HG02763 (cell line): ENCODE data around the gene TMEM259.
"Not testable (repeated sequence)": the region's sequence is repeated elsewhere in the genome, so short reads cannot be mapped to it uniquely, and the experiment has no call there.

Experiments
- ATAC-seq: cut with Tn5 transposase; IDR thresholded peaks from one replicate; pipeline ENCODE4 v1.9.1; 2021; ENCODE audit warnings: mild to moderate bottlenecking, moderate library complexity; ENCODE audit not compliant: unreplicated experiment

Gene TMEM259

GRCh38 chr19:1040476-1041271 is 19.8 kb upstream of the TMEM259 start:
- peak; percentile 43 for ATAC-seq

- ATAC-seq = peak; percentile 69
Measured at GRCh38 chr19:1039646-1040475, 18.9 kb upstream of the TMEM259 start, which contains the start of gene ABCA7. Gene ABCA7, plus strand, starts transcription at chr19:1040107. Its CDS starts 1,255 bp downstream, at chr19:1041362.

- no peak for ATAC-seq
Measured at GRCh38 chr19:1038978-1039645, 18.2 kb upstream of the TMEM259 start.

DNA sequence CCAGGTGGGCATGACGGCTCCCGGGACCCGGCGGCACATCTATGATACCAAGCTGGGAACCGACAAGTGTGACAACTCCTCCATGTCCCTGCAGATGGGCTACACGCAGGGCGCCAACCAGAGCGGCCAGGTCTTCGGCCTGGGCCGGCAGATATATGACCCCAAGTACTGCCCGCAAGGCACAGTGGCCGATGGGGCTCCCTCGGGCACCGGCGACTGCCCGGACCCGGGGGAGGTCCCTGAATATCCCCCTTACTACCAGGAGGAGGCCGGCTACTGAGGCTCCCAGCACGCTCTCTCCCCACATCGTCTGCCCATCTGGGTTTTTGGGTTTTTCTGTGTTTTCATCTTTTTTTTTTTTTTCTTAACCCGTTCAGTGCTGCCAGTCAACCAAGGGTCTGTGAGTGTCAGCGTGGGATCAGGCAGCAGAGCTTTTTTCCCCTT is 16.7 kb upstream of the TMEM259 start:
- ATAC-seq = no peak

DNA sequence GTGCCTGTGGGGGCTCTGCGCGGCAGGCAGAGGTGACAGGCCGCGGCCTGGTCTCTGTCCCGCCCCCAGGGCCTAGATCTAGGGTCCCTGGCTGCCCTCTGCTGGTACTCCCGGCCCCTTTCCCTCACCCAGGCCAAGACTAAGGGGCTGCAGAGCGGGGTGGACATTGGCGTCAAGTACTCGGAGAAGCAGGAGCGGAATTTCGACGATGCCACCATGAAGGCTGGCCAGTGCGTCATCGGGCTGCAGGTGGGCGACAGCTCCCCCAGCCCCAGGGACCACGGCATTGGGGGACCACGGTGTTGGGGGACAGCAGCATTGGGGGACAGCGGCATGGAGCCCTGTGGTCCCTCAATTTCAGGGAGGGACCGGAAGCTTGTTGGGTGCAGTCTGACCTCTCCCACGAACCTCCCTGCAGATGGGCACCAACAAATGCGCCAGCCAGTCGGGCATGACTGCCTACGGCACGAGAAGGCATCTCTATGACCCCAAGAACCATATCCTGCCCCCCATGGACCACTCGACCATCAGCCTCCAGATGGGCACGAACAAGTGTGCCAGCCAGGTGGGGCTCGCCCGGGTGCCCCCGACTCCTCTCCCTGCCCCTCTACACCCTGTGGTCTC is 15.2 kb upstream of the TMEM259 start:
- ATAC-seq = no peak

DNA sequence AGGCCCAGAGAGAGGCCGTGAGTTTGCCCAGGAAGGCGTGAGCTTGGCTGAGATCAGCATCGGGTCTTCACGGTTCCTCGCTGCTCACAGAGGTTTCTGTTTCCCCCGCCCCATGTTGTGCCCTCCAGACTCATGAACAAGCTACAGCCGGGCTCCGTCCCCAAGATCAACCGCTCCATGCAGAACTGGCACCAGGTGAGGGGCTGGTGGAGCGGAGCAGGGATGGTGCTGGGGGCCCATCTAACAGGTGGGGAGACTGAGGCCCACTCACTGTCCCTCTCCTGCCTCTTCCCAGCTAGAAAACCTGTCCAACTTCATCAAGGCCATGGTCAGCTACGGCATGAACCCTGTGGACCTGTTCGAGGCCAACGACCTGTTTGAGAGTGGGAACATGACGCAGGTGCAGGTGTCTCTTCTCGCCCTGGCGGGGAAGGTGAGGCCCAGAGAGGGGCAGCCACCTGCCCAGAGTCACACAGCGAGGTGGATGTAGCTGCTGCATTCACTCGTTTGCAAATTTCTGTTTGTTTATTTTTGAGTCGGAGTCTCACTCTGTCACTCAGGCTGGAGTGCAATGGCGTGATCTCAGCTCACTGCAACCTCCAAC is 11.4 kb upstream of the TMEM259 start:
- ATAC-seq = no peak

GRCh38 chr19:1028062-1028926 is 7.4 kb upstream of the TMEM259 start:
- no peak for ATAC-seq

- no peak for ATAC-seq
Measured at GRCh38 chr19:1027650-1028061, 6.7 kb upstream of the TMEM259 start.

- no peak for ATAC-seq
Measured at GRCh38 chr19:1026783-1027649, 6.1 kb upstream of the TMEM259 start.

- peak; percentile 56 for ATAC-seq
Measured at GRCh38 chr19:1025960-1026782, 5.2 kb upstream of the TMEM259 start, which contains the start of gene CNN2. Gene CNN2, plus strand, starts transcription at chr19:1026608. Its CDS starts 54 bp downstream, at chr19:1026662.

- not testable (repeated sequence) for ATAC-seq
Measured at GRCh38 chr19:1025080-1025479, 4.2 kb upstream of the TMEM259 start.

- ATAC-seq = not testable (repeated sequence)
Measured at GRCh38 chr19:1023883-1024188, 2.9 kb upstream of the TMEM259 start.

- no peak for ATAC-seq
Measured at GRCh38 chr19:1019980-1020867, 699 bp downstream of the TMEM259 start.

DNA sequence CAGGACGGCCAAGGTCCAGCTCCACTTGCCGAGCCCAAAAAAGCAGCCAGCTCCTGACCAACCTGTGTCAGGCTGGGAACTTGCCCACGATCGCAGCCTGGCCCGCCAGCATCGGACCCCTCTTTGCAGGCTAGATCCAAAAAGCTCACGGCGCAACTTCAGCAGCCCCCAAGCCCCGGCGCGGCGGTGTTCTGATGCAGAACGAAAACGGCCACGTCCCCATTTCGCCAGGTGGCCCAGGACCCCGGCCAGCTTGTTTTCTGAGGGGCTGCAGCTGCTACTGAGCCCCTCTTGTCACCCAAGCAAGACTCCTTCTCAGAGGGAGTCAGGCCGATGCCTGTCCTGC is 1.3 kb downstream of the TMEM259 start:
- no peak for ATAC-seq

GRCh38 chr19:1018932-1019615 is 1.8 kb downstream of the TMEM259 start:
- ATAC-seq = no peak

GRCh38 chr19:1018393-1018792 is 2.5 kb downstream of the TMEM259 start:
- ATAC-seq = no peak
